ENCODE data around the gene COX19. TPM values are rescaled to one million over a fixed set of nuclear protein-coding genes. Genes with fewer than 3 reads are reported as not detected.

Gene COX19
- total and polyA plus RNA-seq, 2 experiments from 2014 or later = 18.1 to 18.3 TPM

- Histone ChIP-seq H3K27ac (no peak overlapping the region), H3K9me3 (ENCODE audit: low read depth) (no peaks in the 10 kb centered on the region), H3K27me3 (peaks cover 18% of the 10 kb centered on the region), H3K36me3 (no peaks in the 10 kb centered on the region), H3K4me3 (no peak overlapping the region), H3K4me1 (ENCODE audit: low read depth) (no peaks in the 10 kb centered on the region)
- DNase-seq (ENCODE audit: low read depth in 1 of 2, low spot score in 1 of 2) = no peak
- no peak for TF ChIP-seq CTCF (IDR thresholded peaks at IDR 0.05; ENCODE audit: low read depth, low read length)
These were observed 36.7 kb downstream of the COX19 start for GRCh38 chr7:938546-939185.

DNA sequence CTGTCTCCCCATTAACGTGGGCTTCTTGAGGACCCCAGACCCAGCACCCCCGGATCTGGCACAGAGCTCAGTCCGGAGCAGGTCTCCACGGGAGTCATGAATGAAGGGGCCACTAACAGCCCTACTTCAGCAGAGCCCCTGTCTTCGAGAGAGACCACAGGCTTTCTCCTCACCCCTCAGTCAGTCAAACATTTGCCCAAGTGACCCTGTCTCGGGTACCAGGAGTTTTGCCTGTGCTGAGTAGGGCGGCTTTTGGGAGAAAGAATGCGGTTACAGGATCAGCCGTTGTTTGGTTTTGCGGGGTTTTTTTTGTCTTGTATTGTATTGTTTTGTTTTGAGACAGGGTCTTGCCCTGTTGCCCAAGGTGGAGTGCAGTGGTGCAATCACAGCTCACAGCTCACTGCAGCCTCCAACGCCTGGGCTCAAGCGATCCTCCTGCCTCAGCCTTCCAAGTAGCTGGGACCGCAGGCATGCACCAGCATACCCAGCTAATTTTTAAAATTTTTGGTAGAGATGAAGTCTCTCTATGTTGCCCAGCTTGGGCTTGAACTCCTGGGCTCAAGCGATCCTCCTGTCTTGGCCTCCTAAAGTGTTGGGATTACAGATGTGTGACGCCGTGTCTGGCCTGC is 37.4 kb downstream of the COX19 start:
- H3K27me3 ChIP-seq = peaks cover 17% of the 10 kb centered on the region
- no peaks in the 10 kb centered on the region for H3K9me3 ChIP-seq (ENCODE audit: low read depth)
- no peak for DNase-seq (ENCODE audit: low read depth in 1 of 2, low spot score in 1 of 2)
- no peak for TF ChIP-seq CTCF (IDR thresholded peaks at IDR 0.05; ENCODE audit: low read depth, low read length)
- no peaks in the 10 kb centered on the region for H3K36me3 ChIP-seq
- H3K4me1 ChIP-seq (ENCODE audit: low read depth) = no peaks in the 10 kb centered on the region
- no peak overlapping the region for H3K27ac ChIP-seq
- no peak overlapping the region for H3K4me3 ChIP-seq

DNA sequence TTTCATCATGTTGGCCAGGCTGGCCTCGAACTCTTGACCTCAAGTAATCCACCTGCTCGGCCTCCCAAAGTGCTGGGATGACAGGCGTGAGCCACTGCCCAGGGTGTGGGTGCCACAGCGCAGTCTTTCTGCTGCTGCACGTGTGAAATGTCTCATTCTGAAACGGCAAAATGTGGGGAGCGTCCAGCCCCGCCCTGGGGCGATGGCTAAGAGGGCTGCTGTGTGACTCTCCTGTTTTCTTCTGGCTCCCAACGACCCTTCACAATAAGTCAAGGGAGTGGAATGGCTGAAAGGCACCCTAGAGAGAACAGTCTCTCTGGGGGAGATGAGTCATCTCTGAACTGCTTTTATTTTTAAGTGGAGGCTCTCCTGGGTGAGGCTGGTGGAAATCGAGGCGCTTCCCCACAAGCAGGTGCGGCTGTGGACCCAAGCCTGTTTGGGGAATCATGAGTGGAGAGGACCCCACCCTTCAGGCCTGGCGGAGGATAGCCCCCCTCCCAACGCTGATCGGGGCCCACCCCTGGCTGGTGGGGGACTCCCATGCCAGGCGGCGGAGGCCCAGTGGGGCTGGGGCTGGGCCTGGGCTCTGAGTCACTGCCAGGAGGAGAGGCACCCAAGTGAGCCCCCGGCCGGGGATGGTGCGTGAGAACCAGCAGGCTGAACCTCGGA is 38.8 kb downstream of the COX19 start:
- H3K4me1 ChIP-seq (ENCODE audit: low read depth) = no peaks in the 10 kb centered on the region
- TF ChIP-seq CTCF (IDR thresholded peaks at IDR 0.05; ENCODE audit: low read depth, low read length) = no peak
- no peak overlapping the region for H3K27ac ChIP-seq
- no peaks in the 10 kb centered on the region for H3K36me3 ChIP-seq
- no peaks in the 10 kb centered on the region for H3K9me3 ChIP-seq (ENCODE audit: low read depth)
- peaks cover 10% of the 10 kb centered on the region for H3K27me3 ChIP-seq
- DNase-seq (ENCODE audit: low read depth in 1 of 2, low spot score in 1 of 2) = no peak
- H3K4me3 ChIP-seq = no peak overlapping the region

GRCh38 chr7:935874-936385 is 39.4 kb downstream of the COX19 start:
- Histone ChIP-seq H3K9me3 (ENCODE audit: low read depth) (no peaks in the 10 kb centered on the region), H3K4me1 (ENCODE audit: low read depth) (no peaks in the 10 kb centered on the region), H3K4me3 (no peak overlapping the region), H3K27me3 (peaks cover 4% of the 10 kb centered on the region), H3K36me3 (no peaks in the 10 kb centered on the region), H3K27ac (no peak overlapping the region)
- TF ChIP-seq CTCF (IDR thresholded peaks at IDR 0.05; ENCODE audit: low read depth, low read length) = no peak
- DNase-seq (ENCODE audit: low read depth in 1 of 2, low spot score in 1 of 2) = no peak

DNA sequence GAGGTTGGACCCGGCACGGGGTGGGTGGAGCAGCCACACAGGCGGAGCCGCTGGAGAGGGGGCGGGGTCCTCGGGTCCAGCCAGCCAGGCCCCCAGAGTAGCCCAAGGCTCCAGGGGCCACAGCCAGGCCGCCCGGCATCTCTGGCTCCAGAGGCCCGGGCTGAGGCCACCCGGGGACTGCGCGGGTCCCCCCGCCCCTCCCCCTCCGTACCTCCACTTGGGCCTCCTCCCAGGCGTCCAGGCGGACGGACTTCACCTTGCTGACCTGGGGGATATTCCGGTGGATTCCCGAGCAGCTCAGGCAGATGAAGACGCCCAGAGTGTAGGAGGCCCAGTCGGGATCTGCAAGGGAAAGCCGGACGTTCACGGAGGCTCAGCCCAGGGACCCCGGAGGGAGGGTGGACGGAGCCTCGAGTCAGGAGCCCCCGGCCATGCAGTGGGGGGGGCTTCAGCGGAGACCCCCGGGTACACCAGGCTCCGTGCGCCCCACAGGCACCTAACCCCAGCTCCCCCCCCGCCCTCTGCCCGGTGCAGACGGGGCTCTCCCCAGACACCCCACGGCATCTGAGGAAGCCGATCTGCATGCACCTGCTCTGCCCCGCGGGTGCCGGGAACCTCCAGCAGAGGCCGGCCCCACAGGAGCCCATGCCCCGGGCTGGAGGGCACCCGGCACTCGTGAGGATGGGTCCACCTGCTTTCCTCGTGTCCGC is 40.0 kb downstream of the COX19 start:
- H3K4me3 ChIP-seq = no peak overlapping the region
- H3K9me3 ChIP-seq (ENCODE audit: low read depth) = no peaks in the 10 kb centered on the region
- TF ChIP-seq CTCF (IDR thresholded peaks at IDR 0.05; ENCODE audit: low read depth, low read length) = no peak
- no peak overlapping the region for H3K27ac ChIP-seq
- DNase-seq (ENCODE audit: low read depth in 1 of 2, low spot score in 1 of 2) = no peak
- no peaks in the 10 kb centered on the region for H3K4me1 ChIP-seq (ENCODE audit: low read depth)
- H3K27me3 ChIP-seq = no peaks in the 10 kb centered on the region
- no peaks in the 10 kb centered on the region for H3K36me3 ChIP-seq

Data from cardiac muscle cell (in vitro differentiated cells and primary cell).